Vagina (tissue), 2 donors: ENCODE results near the gene TOPBP1. TPM values are rescaled to one million over a fixed set of nuclear protein-coding genes. Genes with fewer than 3 reads are reported as not detected.

ENCODE experiments used
- DNase-seq, 2 donors: peaks; one replicate each; pipeline ENCODE4 v3.0.0-alpha.2; 2017; ENCODE audit errors: extremely low spot score in 2 of 2
- H3K27ac ChIP-seq: fragments of 200-600 bp; sonication (generic); one replicate; pipeline ENCODE4 v1.5.1; 2019
- H3K27me3 ChIP-seq: fragments of 200-600 bp; sonication (generic); one replicate; pipeline ENCODE4 v1.5.1; 2019
- H3K36me3 ChIP-seq, 2 donors: fragments of 200-600 bp; sonication (generic); one replicate each; pipeline ENCODE4 v1.5.1; 2017 to 2019
- H3K4me1 ChIP-seq: fragments of 200-600 bp; sonication (generic); one replicate; pipeline ENCODE4 v1.5.1; 2019
- H3K4me3 ChIP-seq, 2 donors: fragments of 200-600 bp; sonication (generic); 1 replicate in 1 of 2; 2 replicates in 1 of 2; pipeline ENCODE4 v1.5.1; 2016 to 2019
- H3K9me3 ChIP-seq: fragments of 200-600 bp; sonication (generic); one replicate; pipeline ENCODE4 v1.5.1; 2019
- POLR2A ChIP-seq, 2 donors: fragments of 450-650 bp; IDR thresholded peaks; one replicate each; pipeline ENCODE4 v1.6.1; 2017; ENCODE audit warnings: antibody characterized with exemption in 2 of 2, mild to moderate bottlenecking in 2 of 2, moderate library complexity in 2 of 2
- POLR2AphosphoS5 ChIP-seq, 2 donors: sonication (generic); formaldehyde crosslinking; IDR thresholded peaks; one replicate each; pipeline ENCODE4 v1.9.0; 2017; ENCODE audit warnings: antibody characterized with exemption in 2 of 2, mild to moderate bottlenecking in 2 of 2, low read depth in 1 of 2; ENCODE audit not compliant: insufficient read depth in 1 of 2
- intact Hi-C: fragments of 100-400 bp; cut with DNase I; formaldehyde crosslinking; loops from one replicate; pipeline ENCODE4 v1.15.1; 2023
- total RNA-seq: library from RNA; depleted of rRNA; stranded (reverse); fragments of >200 nt; gene quantifications from one replicate; pipeline ENCODE4 v1.2.3, GENCODE V29; 2016
- TF ChIP-seq, protein P1 (sequence below), 3 experiments: fragments of 450-650 bp in 2 of 3; fragments of 200-600 bp in 1 of 3; sonication (generic) in 1 of 3; IDR thresholded peaks; one replicate each; pipeline ENCODE4 v1.5.1; 2017 to 2019; ENCODE audit warnings: antibody characterized with exemption in 3 of 3, mild to moderate bottlenecking in 2 of 3, moderate library complexity in 2 of 3

Gene TOPBP1
- total RNA-seq, 1 donor from 2014 or later = 28.2 TPM

DNA sequence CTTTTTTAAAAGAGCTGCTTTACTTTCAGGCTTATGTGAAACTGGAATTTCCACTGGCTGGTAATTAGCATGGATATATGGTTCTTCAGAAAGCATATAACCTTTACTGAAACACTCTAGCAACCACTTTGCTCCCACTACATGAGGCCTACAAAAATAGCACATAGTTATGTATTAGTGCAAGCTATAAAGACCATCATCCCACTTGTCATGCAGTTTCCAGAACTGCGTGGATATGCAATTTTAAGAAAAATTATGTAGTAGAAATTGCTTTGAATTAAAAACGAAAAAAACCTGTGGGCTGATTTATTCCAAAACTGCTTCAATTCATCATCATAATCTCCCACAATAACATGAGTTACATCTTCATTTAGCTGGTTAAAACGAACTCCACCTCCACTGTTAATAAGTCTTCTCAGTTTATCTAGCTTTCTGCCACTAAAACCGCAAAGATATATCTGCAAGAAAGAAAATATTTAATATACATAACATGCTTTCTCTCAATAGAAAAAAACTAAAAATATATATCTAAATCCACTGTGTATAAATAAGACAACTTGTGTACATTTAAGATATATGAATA, 12.2 kb downstream of the TOPBP1 start:
- DNase-seq = no peak
- TF ChIP-seq POLR2A (IDR thresholded peaks at IDR 0.05) (no peak), POLR2AphosphoS5 (IDR thresholded peaks at IDR 0.05; ENCODE audit: insufficient read depth in 1 of 2, low read depth in 1 of 2) (no peak)
- TF ChIP-seq, protein P1, sequence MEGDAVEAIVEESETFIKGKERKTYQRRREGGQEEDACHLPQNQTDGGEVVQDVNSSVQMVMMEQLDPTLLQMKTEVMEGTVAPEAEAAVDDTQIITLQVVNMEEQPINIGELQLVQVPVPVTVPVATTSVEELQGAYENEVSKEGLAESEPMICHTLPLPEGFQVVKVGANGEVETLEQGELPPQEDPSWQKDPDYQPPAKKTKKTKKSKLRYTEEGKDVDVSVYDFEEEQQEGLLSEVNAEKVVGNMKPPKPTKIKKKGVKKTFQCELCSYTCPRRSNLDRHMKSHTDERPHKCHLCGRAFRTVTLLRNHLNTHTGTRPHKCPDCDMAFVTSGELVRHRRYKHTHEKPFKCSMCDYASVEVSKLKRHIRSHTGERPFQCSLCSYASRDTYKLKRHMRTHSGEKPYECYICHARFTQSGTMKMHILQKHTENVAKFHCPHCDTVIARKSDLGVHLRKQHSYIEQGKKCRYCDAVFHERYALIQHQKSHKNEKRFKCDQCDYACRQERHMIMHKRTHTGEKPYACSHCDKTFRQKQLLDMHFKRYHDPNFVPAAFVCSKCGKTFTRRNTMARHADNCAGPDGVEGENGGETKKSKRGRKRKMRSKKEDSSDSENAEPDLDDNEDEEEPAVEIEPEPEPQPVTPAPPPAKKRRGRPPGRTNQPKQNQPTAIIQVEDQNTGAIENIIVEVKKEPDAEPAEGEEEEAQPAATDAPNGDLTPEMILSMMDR (IDR thresholded peaks at IDR 0.05) = no peak
- no peak overlapping the region for H3K4me3 ChIP-seq
- H3K27me3 ChIP-seq = no peaks in the 10 kb centered on the region
- no peak overlapping the region for H3K27ac ChIP-seq
- H3K4me1 ChIP-seq = peaks cover 10% of the 10 kb centered on the region
- intact Hi-C loops = no loop called here
- no peaks in the 10 kb centered on the region for H3K9me3 ChIP-seq
- H3K36me3 ChIP-seq = peaks cover 0 to 38% of the 10 kb centered on the region in 2 donors

- TF ChIP-seq, protein P1 (IDR thresholded peaks at IDR 0.05) = no peak
- TF ChIP-seq POLR2A (IDR thresholded peaks at IDR 0.05) (no peak), POLR2AphosphoS5 (IDR thresholded peaks at IDR 0.05; ENCODE audit: insufficient read depth in 1 of 2, low read depth in 1 of 2) (no peak)
- H3K36me3 ChIP-seq = peaks cover 0 to 50% of the 10 kb centered on the region in 2 donors
Observed at GRCh38 chr3:133644768-133645167, 17.0 kb downstream of the TOPBP1 start.

DNA sequence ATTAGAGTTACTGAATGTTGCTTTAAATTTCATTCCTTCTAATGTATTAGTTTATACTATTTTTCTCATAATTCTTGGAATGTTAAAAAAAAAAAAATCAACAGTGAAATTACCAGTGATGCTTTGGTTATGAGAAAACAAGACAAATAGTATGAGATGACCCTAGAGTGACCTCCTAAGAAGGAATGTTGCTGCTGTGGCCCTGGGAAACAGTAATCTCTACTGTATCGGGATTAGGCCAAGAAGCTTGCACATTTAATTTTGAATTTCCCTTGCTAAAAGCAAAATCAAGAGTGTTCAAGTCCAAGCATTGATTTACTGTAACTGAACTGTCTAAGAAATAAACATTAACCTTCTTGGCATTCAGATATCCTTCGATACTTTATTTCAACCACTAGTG, 18.1 kb downstream of the TOPBP1 start:
- Histone ChIP-seq H3K4me1 (peaks cover 13% of the 10 kb centered on the region), H3K27me3 (no peaks in the 10 kb centered on the region), H3K4me3 (no peak overlapping the region), H3K36me3 (peaks cover 0 to 53% of the 10 kb centered on the region in 2 donors), H3K9me3 (no peaks in the 10 kb centered on the region), H3K27ac (no peak overlapping the region)
- no peak for DNase-seq
- TF ChIP-seq POLR2AphosphoS5 (IDR thresholded peaks at IDR 0.05; ENCODE audit: insufficient read depth in 1 of 2, low read depth in 1 of 2) (no peak), POLR2A (IDR thresholded peaks at IDR 0.05) (no peak)
- TF ChIP-seq, protein P1 (IDR thresholded peaks at IDR 0.05) = no peak
- intact Hi-C loops = no loop called here

More at GRCh38 chr3:133644768-133645167, 17.0 kb downstream of the TOPBP1 start:
- H3K4me3 ChIP-seq = no peak overlapping the region
- no peaks in the 10 kb centered on the region for H3K9me3 ChIP-seq
- no peak for DNase-seq
- no peaks in the 10 kb centered on the region for H3K27me3 ChIP-seq
- H3K27ac ChIP-seq = no peak overlapping the region
- H3K4me1 ChIP-seq = peaks cover 13% of the 10 kb centered on the region
- intact Hi-C loops = no loop called here

DNA sequence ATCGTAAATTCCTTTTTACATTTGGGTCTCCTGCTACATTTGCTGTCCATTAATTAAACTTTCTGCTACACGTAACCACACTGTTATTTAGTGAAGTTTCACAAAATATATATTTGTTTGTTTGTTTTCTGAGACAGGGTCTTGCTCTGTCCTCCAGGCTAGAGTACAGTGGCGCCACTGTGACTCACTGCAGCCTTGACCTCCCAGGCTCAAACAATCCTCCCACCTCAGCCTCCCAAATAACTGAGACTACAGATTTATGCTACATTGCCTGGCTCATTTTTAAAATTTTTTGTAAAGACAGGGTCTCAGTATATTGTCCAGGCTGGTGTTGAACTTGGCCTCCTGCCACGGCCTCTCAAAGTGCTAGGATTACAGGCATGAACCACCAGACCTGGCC, 20.5 kb downstream of the TOPBP1 start:
- no peaks in the 10 kb centered on the region for H3K27me3 ChIP-seq
- H3K27ac ChIP-seq = no peak overlapping the region
- H3K4me3 ChIP-seq = no peak overlapping the region
- no peak for DNase-seq
- TF ChIP-seq, protein P1 (IDR thresholded peaks at IDR 0.05) = no peak
- TF ChIP-seq POLR2AphosphoS5 (IDR thresholded peaks at IDR 0.05; ENCODE audit: insufficient read depth in 1 of 2, low read depth in 1 of 2) = no peak
- TF ChIP-seq POLR2A (IDR thresholded peaks at IDR 0.05) = no peak
- H3K9me3 ChIP-seq = no peaks in the 10 kb centered on the region
- H3K4me1 ChIP-seq = peaks cover 13% of the 10 kb centered on the region
- peaks cover 0 to 55% of the 10 kb centered on the region in 2 donors for H3K36me3 ChIP-seq
- intact Hi-C loops = no loop called here

- H3K27ac ChIP-seq = no peak overlapping the region
- no peaks in the 10 kb centered on the region for H3K27me3 ChIP-seq
- H3K9me3 ChIP-seq = no peaks in the 10 kb centered on the region
- peaks cover 0 to 52% of the 10 kb centered on the region in 2 donors for H3K36me3 ChIP-seq
- TF ChIP-seq POLR2AphosphoS5 (IDR thresholded peaks at IDR 0.05; ENCODE audit: insufficient read depth in 1 of 2, low read depth in 1 of 2) (no peak), POLR2A (IDR thresholded peaks at IDR 0.05) (no peak)
- TF ChIP-seq, protein P1 (IDR thresholded peaks at IDR 0.05) = no peak
- H3K4me1 ChIP-seq = no peaks in the 10 kb centered on the region
- no peak overlapping the region for H3K4me3 ChIP-seq
- no peak for DNase-seq
- intact Hi-C loops = no loop called here
Observed at GRCh38 chr3:133633439-133633838, 28.3 kb downstream of the TOPBP1 start.
